ENCODE data around the gene UGT1A8.

UGT1A8 gene

DNA sequence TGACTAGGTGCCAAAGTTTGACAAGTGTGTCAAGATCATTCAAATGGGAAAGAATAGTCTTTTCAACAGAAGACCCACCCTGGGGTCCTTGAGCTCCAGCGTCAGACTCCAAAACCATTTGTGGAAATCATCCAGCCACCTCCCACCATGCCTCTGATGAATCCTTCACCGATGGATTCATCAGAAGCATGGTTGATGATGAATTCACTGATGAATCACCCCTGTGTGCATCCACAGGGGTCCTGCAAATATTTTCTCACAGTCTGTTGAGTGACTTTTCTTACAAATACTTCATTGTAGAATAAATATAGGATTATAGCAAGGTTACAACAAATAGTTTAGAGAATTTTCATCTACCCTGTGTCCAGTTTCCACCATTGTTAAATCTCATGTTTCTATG is 58.6 kb downstream of the UGT1A8 start:
- DNase-seq (ENCODE audit: extremely low read depth, low read depth) = no peak
- TF ChIP-seq, protein P1, sequence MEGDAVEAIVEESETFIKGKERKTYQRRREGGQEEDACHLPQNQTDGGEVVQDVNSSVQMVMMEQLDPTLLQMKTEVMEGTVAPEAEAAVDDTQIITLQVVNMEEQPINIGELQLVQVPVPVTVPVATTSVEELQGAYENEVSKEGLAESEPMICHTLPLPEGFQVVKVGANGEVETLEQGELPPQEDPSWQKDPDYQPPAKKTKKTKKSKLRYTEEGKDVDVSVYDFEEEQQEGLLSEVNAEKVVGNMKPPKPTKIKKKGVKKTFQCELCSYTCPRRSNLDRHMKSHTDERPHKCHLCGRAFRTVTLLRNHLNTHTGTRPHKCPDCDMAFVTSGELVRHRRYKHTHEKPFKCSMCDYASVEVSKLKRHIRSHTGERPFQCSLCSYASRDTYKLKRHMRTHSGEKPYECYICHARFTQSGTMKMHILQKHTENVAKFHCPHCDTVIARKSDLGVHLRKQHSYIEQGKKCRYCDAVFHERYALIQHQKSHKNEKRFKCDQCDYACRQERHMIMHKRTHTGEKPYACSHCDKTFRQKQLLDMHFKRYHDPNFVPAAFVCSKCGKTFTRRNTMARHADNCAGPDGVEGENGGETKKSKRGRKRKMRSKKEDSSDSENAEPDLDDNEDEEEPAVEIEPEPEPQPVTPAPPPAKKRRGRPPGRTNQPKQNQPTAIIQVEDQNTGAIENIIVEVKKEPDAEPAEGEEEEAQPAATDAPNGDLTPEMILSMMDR (IDR thresholded peaks at IDR 0.05; ENCODE audit: low read depth, low read length) = no peak

DNA sequence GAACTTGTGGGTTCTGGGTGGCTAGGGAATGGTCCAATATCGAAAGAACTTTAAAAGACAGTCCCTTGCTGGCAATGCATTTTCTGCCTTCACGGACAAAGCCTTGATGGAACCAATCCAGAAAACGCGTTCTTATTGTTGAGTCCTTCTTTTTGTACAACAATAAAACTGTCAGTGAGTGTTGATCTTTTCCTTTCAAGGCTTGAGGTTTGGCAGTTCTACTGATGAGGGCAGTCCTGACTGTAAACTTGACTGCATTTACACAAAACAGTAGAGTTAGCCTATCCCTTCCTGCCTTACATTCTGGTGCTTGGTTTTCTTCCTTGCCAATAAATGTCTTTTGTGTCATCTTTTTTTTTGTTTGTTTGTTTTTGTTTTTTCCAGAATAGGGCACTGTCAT is 61.8 kb downstream of the UGT1A8 start:
- TF ChIP-seq, protein P1 (IDR thresholded peaks at IDR 0.05; ENCODE audit: low read depth, low read length) = no peak
- DNase-seq (ENCODE audit: extremely low read depth, low read depth) = no peak

DNA sequence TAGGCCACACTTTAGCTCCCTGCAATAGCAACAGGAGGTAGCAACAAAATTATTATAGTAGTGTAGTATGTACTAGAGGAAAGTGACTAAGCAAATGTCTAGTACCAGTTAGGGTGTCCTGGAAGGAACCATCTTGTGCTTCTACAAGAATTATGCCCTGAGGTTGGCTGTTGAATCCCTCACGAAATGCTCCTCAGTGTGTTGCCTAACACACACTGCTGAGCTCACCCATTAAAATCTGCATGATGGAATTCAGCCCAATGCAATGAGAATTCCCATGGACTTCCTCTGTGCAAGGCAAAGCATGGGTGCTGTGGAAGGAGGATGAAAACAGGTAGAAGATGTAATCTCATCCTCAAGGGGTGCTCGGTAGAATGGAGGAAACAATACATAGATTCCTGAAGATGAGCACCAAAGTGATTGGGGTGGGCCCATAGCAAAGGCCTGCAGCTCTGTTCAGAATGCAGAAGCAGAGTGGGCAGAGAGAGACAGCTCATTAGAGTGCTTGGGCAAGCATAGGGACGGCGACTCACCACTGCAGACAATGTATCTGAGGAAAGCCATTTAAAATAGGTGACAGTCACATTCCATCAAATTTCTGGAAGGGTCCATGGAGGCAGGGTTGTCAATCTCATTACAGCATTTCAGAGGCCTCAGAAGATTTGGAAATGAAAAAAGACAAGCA is 63.1 kb downstream of the UGT1A8 start:
- DNase-seq (ENCODE audit: extremely low read depth, low read depth) = no peak
- TF ChIP-seq, protein P1 (IDR thresholded peaks at IDR 0.05; ENCODE audit: low read depth, low read length) = no peak

GRCh38 chr2:233681521-233682099 is 64.2 kb downstream of the UGT1A8 start, which contains the start of gene UGT1A7:
UGT1A7 (plus strand) TSS chr2:233681901; CDS start chr2:233681938, 37 bp downstream.
- no peak for DNase-seq (ENCODE audit: extremely low read depth, low read depth)
- TF ChIP-seq, protein P1 (IDR thresholded peaks at IDR 0.05; ENCODE audit: low read depth, low read length) = no peak

GRCh38 chr2:233684640-233685039 is 67.2 kb downstream of the UGT1A8 start:
- DNase-seq (ENCODE audit: extremely low read depth, low read depth) = no peak
- TF ChIP-seq, protein P1 (IDR thresholded peaks at IDR 0.05; ENCODE audit: low read depth, low read length) = no peak

DNA sequence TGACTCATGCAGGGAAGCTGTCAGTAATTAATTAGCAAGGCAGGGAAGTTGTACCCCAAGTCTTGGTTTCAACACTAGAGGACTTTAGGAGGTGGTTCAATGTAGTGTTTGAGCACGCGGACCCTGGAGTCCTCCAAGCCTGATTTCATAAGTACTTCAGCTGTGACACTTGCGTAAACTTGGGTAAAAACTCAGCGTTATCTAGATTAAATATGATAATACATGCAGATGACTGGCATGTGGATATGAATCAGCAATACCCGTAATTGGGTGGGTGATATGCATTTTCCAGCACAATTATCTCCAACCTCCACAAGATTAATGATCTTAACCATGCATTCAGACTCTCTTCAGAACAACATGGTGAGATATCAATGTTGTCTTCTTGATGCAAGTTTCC is 69.5 kb downstream of the UGT1A8 start:
- DNase-seq (ENCODE audit: extremely low read depth, low read depth) = no peak
- TF ChIP-seq, protein P1 (IDR thresholded peaks at IDR 0.05; ENCODE audit: low read depth, low read length) = no peak

GRCh38 chr2:233688341-233688740 is 70.9 kb downstream of the UGT1A8 start:
- no peak for DNase-seq (ENCODE audit: extremely low read depth, low read depth)
- TF ChIP-seq, protein P1 (IDR thresholded peaks at IDR 0.05; ENCODE audit: low read depth, low read length) = no peak

Data from AG09319 (cell line).